ENCODE measurements around the gene TMEM40.

DNA sequence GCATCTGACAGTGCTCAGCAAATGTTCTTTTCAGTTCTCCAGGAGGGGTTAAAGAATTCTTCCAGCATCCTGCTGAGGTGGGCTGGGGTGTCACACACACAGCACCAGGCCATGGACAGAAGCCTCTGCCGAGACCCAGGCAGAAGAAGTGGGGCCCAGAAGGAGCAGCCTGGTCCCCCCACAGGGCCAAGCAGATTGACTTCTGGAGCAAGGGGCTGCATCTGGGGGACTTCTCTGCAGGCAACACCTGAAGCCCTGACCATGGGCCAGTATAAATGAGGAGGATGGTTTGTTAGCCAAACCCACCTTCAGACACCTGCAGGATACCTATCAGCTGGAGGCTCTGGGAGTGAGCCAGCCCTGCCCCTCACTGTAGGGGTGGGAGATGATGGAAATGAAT, 16.2 kb upstream of the TMEM40 start:
- TF ChIP-seq, protein P1, sequence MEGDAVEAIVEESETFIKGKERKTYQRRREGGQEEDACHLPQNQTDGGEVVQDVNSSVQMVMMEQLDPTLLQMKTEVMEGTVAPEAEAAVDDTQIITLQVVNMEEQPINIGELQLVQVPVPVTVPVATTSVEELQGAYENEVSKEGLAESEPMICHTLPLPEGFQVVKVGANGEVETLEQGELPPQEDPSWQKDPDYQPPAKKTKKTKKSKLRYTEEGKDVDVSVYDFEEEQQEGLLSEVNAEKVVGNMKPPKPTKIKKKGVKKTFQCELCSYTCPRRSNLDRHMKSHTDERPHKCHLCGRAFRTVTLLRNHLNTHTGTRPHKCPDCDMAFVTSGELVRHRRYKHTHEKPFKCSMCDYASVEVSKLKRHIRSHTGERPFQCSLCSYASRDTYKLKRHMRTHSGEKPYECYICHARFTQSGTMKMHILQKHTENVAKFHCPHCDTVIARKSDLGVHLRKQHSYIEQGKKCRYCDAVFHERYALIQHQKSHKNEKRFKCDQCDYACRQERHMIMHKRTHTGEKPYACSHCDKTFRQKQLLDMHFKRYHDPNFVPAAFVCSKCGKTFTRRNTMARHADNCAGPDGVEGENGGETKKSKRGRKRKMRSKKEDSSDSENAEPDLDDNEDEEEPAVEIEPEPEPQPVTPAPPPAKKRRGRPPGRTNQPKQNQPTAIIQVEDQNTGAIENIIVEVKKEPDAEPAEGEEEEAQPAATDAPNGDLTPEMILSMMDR (IDR thresholded peaks at IDR 0.05 in 4 of 5, conservative IDR thresholded peaks at IDR 0.05 in 1 of 5), result no peak
- TF ChIP-seq POLR2A (IDR thresholded peaks at IDR 0.05), result no peak
